ENCODE results near the gene YTHDC2.

Gene YTHDC2

DNA sequence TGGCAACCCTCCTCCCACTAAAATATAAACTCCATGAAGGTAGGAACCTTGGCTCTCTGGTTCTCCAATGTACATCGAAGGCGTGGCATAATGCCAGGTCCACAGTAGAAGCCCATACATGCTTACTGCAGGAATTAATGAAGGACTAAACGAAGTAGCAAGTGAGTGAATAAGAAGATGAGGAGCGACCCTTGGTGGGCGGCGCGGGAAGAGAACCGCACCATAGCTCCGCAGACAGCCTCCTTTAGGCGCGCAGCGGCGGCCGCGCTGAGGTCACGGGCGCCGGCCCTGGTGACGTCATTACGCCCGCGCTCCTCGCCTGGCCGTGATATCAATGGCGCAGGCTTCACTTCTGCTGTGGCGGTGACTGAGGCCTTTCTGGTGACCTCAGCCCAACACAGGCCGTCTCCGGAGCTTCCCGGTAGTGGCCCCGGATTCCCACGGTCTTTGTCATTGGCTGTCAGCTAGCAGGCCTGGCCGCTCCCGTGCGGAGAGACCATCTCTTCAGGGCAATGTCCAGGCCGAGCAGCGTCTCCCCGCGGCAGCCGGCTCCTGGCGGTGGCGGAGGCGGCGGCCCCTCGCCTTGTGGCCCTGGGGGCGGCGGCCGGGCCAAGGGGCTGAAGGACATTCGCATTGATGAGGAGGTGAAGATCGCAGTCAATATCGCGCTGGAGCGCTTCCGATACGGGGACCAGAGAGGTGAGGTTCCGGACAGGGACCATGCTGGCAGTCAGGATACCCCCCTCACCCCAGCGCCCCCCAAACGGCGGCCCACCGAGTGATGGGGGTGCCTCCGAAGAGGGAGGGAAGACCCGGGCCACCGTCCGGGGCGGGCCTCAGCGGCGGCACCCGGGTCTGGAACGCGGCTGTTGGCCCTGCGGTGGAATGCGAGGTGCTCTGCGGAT is at the start of gene YTHDC2:
TSS of gene YTHDC2 (plus strand) at position 311 of the 905 bp plus-strand sequence. CDS start at position 513, 202 bp downstream.
- DNase-seq, result peak; percentile 94

- no peak for DNase-seq
Measured at GRCh38 chr5:113474100-113474728, 39.3 kb upstream of the YTHDC2 start.

DNA sequence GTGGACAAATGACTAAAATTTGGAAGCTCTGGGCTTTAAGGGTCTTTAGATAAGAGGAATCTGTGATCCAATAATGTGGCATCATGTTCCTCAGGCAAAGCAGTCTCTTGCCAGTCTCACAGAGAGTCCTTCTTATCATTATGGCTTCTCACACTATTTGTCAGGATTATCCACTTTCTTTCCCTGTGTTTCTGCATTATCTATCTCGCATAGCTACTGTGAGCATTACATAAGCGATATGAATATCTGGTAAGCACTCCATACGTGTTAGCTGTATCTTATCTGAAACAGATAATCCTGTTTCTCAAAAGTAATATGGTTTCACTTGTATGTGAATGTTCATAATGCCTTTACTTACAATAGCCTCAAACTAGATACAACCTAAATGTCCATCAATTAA is 34.8 kb upstream of the YTHDC2 start:
- no peak for DNase-seq

DNA sequence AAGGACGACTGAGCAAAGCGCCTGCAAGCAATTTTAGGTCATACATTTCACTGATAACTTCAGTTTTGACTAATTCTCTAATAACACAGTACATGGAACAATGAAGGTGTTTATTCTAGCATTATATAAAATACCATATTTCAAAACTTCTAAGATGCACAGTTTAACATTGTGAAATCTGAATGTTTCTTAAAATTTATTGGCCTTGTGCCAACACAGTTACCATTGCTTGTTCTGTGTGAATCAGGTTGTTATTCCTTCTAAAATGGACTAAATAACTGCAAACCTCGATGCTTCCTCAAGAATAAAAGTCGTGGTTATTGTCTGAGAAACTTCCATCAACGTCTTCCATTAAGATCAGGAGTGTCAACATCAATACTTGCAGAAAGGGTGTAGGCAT is 33.3 kb upstream of the YTHDC2 start:
- DNase-seq, result no peak

- no peak for DNase-seq
Measured at GRCh38 chr5:113487416-113487780, 26.1 kb upstream of the YTHDC2 start.

GRCh38 chr5:113487781-113488644 is 25.5 kb upstream of the YTHDC2 start, which contains the start of gene MCC:
Gene MCC (minus strand): TSS chr5:113488453.
- DNase-seq, result peak; percentile 67

- DNase-seq, result no peak
Measured at GRCh38 chr5:113488645-113489184, 24.8 kb upstream of the YTHDC2 start.

GRCh38 chr5:113489299-113489698 is 24.2 kb upstream of the YTHDC2 start:
- DNase-seq, result no peak

- DNase-seq, result no peak
Measured at GRCh38 chr5:113490317-113490716, 23.2 kb upstream of the YTHDC2 start.

DNA sequence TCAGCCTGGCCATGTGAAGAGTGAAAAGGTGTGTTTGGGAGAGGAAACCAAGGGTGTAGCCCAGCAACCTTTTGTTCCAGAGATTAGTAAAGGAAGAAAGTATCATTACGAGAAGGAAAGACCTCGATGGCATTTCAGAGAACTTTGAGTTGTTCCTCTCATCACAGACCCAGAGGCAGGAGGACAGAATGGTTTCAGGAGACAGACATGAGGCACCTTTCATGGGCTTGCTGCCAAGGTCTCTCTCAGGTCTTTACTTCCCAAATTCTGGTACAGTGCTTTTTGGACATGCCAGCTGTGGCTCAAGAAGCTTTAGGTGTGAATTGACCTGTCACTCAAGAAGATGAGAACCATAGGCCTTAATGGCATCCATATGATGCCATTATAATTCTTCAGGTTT is 22.5 kb upstream of the YTHDC2 start:
- no peak for DNase-seq

- no peak for DNase-seq
Measured at GRCh38 chr5:113493446-113493845, 20.0 kb upstream of the YTHDC2 start.

DNA sequence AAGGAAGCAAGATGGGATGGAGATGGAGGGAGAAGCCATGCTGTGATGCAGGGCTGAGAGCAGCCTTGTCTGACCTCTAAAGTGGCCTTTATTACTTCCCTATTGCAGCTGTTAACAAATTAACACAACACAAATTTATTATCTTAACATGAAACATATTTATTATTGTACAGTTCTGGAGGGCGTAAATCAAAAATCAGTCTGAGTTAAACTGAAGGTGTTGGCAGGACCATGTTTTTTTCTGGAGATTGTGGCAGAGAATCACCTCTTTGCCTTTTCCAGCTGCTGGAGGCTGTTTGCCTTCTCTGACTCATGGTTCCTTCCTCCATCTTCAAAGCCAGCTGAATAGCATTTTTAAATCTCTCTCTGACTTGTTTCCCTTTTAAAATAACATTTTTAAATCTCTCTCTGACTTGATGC is 18.1 kb upstream of the YTHDC2 start:
- no peak for DNase-seq

- DNase-seq, result no peak
Measured at GRCh38 chr5:113502073-113502472, 11.4 kb upstream of the YTHDC2 start.

DNA sequence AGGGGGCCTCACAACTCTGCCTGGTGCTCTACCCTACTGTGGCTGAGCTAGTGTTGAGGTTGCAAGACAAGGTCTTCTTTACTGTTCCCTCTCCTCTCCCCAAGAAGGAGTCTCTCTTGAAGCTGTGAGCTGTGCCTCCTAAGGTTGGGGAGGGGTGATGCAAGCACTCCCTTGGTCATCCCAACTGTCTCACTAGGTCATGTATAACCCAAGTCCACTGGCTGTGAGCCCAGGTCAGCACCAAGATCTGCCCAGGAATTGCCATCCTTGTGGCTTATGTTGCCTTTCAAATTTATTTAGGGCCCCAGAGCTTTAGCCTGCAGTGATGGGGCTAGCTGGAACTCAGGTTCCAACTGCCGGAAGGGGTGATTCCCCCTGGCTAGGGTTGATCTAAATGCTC is 10.3 kb upstream of the YTHDC2 start:
- no peak for DNase-seq

GRCh38 chr5:113505181-113505580 is 8.3 kb upstream of the YTHDC2 start:
- no peak for DNase-seq

DNA sequence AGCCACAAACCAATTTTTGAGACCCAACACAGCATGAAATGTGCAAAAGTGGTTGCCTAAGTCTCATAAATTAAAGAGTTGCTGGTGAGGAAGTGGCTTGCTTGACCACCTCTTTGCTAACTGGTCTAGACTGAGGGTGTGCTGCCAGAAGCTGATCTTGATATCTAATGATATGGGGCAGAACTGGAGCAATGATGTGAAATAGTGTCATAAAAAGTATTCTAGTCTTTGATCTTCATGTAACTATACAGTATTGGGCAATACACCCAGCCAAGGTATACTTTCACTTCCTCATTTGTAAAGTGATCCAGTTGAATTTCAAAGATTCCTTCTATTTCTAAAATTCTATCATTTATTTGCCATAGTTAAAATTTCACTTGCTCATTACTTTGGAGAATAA is 5.9 kb upstream of the YTHDC2 start:
- no peak for DNase-seq

GRCh38 chr5:113508756-113509155 is 4.7 kb upstream of the YTHDC2 start:
- DNase-seq, result no peak

- DNase-seq, result no peak
Measured at GRCh38 chr5:113510836-113511451, 2.5 kb upstream of the YTHDC2 start.

GRCh38 chr5:113512341-113512740 is 1.2 kb upstream of the YTHDC2 start:
- no peak for DNase-seq

DNA sequence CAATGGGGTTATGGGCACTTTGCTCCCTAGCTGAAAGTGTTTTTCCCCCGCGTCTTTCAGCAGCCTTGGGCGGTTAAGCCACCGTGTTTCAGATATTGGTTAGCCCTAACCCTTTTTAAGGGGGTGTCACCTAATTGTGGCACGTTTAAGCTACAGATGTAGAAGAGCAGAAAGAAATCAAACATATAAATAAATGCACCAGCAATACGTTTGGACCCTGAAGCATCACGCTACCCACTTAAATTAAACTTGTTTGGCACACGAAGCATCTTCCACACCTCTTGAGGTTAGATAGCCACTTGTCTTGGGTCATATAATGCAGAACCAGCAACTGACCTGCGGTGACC is 768 bp downstream of the YTHDC2 start:
- DNase-seq, result no peak

GRCh38 chr5:113518884-113519283 is 5.4 kb downstream of the YTHDC2 start:
- DNase-seq, result no peak

DNA sequence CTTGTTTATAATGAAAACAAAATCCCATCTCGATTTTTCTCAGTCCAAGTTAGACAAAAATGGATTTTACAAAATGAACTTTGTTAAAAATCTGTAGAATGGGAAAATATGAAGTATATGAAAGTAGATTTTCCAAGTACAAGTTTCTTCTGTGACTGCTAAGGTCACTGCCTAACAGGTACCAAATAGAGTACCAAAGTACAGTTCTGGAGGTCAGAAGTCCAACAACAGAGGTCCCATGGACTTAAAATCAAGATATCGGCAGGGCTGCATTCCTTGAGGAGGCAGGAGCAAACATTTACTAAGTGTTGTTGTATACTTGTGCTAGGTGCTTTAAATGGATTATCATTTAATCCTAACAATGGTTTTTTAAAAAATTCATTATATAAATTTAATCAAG is 5.9 kb downstream of the YTHDC2 start:
- DNase-seq, result no peak

DNA sequence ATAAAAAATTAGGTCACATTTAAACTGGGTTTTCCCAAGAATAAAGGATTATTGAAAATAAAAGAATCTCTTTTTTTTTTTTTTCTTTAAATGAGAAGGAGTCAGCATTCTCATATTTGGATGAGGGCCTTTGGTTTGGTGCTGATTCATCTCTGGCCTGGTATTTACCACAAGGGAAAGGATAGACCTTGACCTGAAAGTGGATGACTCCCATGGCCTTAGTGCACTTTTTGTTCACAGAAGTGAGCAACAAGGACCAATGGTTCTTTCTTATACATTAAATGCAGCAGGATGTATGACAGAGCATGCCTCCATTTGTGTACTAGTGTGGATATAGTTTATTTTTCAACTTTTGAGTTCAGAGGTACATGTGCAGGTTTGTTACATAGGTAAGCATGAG is 6.9 kb downstream of the YTHDC2 start:
- DNase-seq, result no peak
